ENCODE data around the gene OR51G2. TPM values are rescaled to one million over a fixed set of nuclear protein-coding genes. Genes with fewer than 3 reads are reported as not detected.

Gene OR51G2
- total RNA-seq, 1 donor from 2014 or later: not detected

DNA sequence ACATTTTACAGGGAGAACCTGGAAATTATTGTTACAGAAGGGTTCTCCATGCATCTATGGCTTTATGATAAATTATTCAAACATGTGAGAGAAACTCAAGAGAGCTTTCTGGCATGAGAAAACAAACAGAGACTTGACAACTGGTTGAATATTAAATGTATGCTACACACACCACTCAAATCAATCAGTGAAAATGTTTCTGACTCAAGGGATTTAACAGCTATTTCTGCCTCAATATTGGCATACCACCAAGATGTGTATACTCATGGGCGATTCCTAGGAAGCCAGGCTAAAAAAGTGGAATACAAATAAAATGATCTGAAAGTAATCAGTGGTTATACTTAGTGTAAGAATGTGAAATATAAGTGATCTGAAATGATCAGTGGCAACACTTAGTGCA is 53.3 kb downstream of the OR51G2 start:
- TF ChIP-seq, protein P1, sequence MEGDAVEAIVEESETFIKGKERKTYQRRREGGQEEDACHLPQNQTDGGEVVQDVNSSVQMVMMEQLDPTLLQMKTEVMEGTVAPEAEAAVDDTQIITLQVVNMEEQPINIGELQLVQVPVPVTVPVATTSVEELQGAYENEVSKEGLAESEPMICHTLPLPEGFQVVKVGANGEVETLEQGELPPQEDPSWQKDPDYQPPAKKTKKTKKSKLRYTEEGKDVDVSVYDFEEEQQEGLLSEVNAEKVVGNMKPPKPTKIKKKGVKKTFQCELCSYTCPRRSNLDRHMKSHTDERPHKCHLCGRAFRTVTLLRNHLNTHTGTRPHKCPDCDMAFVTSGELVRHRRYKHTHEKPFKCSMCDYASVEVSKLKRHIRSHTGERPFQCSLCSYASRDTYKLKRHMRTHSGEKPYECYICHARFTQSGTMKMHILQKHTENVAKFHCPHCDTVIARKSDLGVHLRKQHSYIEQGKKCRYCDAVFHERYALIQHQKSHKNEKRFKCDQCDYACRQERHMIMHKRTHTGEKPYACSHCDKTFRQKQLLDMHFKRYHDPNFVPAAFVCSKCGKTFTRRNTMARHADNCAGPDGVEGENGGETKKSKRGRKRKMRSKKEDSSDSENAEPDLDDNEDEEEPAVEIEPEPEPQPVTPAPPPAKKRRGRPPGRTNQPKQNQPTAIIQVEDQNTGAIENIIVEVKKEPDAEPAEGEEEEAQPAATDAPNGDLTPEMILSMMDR (IDR thresholded peaks at IDR 0.05): no peak
- Histone ChIP-seq H3K27ac (no peak overlapping the region), H3K9me3 (no peaks in the 10 kb centered on the region), H3K36me3 (no peaks in the 10 kb centered on the region), H3K27me3 (ENCODE audit: low read depth) (no peaks in the 10 kb centered on the region), H3K4me1 (no peaks in the 10 kb centered on the region), H3K4me3 (no peak overlapping the region)
- intact Hi-C loops (cut with DNase I): no loop called here
- no peak for ATAC-seq
- no peak for DNase-seq

DNA sequence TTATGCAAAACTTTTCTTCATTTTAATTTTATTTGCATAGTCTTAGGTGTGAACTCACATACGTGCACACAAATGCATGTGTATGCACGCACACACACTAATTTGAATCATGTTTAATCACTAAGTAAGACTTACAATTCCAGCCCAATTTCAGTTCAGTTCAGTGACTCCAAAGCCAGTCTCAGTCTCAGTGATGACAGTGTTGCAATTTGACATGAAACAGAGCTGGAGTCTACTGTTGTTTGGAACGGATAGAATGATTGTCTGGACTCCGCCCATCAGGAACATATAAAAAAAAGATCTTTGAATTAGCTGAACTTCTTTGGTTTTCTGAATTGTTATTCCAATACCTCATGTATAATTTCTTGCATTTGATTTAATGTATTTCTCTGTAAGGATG is 55.3 kb downstream of the OR51G2 start:
- no peaks in the 10 kb centered on the region for H3K4me1 ChIP-seq
- H3K27me3 ChIP-seq (ENCODE audit: low read depth): no peaks in the 10 kb centered on the region
- no peaks in the 10 kb centered on the region for H3K36me3 ChIP-seq
- intact Hi-C loops (cut with DNase I): no loop called here
- TF ChIP-seq, protein P1 (IDR thresholded peaks at IDR 0.05): no peak
- H3K9me3 ChIP-seq: no peaks in the 10 kb centered on the region
- ATAC-seq (no peak), DNase-seq (no peak)
- no peak overlapping the region for H3K4me3 ChIP-seq
- H3K27ac ChIP-seq: no peak overlapping the region

Other genes with a start within 250 kb of the OR51G2 start
- gene OR51E2, start 221.5 kb downstream of the OR51G2 start, total RNA-seq: not detected
- gene MMP26, start 214.6 kb downstream of the OR51G2 start, total RNA-seq: not detected
- gene OR51F1, start 149.4 kb downstream of the OR51G2 start, total RNA-seq: not detected
- not detected for gene OR52R1, start 115.0 kb downstream of the OR51G2 start, total RNA-seq
- not detected for gene OR51F2, start 98.0 kb downstream of the OR51G2 start, total RNA-seq
- not detected for gene OR51S1, start 70.1 kb downstream of the OR51G2 start, total RNA-seq
- not detected for gene OR51T1, start 37.5 kb downstream of the OR51G2 start, total RNA-seq
- not detected for gene OR51A7, start 15.6 kb downstream of the OR51G2 start, total RNA-seq
- gene OR51G1, start 5.0 kb upstream of the OR51G2 start, total RNA-seq: not detected
- gene OR51A4, start 28.3 kb upstream of the OR51G2 start, total RNA-seq: not detected
- not detected for gene OR51A2, start 36.4 kb upstream of the OR51G2 start, total RNA-seq
- gene OR51L1, start 75.5 kb upstream of the OR51G2 start, total RNA-seq: not detected
- not detected for gene OR52J3, start 127.2 kb upstream of the OR51G2 start, total RNA-seq
- not detected for gene OR52E2, start 140.3 kb upstream of the OR51G2 start, total RNA-seq
- not detected for gene OR52E1, start 150.2 kb upstream of the OR51G2 start, total RNA-seq
- gene OR52A5, start 219.0 kb upstream of the OR51G2 start, total RNA-seq: not detected
- not detected for gene OR52A1, start 235.4 kb upstream of the OR51G2 start, total RNA-seq